Pancreas (tissue), 10 donors: ENCODE data around the gene HYAL2. TPM values are rescaled to one million over a fixed set of nuclear protein-coding genes. Genes with fewer than 3 reads are reported as not detected.

ENCODE experiments used
- ATAC-seq, 4 donors: fragments of 200-7000 bp; cut with Tn5 transposase; one replicate each; pipeline versions ENCODE4 v1.8.0 to v1.9.1; 2020; ENCODE audit warnings: mild to moderate bottlenecking in 4 of 4, moderate library complexity in 4 of 4
- DNase-seq, 6 donors: peaks; one replicate each; pipeline ENCODE4 v3.0.0-alpha.2; 2020
- FAIRE-seq: peaks from 2 replicates; lab custom pipeline; 2012; peaks lifted over from hg19 to GRCh38; lab: Jason Lieb, UNC
- H3K27ac ChIP-seq, 4 donors: fragments of 200-600 bp; sonication (generic); 1 replicate in 3 of 4; 2 replicates in 1 of 4; pipeline versions ENCODE4 v1.5.0 to v1.8.0; 2020
- H3K27me3 ChIP-seq, 4 donors: fragments of 200-600 bp; one replicate each; pipeline ENCODE4 v1.8.0; 2021
- H3K36me3 ChIP-seq, 3 donors: fragments of 200-600 bp; sonication (generic) in 1 of 3; one replicate each; pipeline versions ENCODE4 v1.5.0 to v1.8.0; 2020 to 2021
- H3K4me1 ChIP-seq, 3 donors: fragments of 200-600 bp; one replicate each; pipeline ENCODE4 v1.8.0; 2021
- H3K4me3 ChIP-seq, 4 donors: fragments of 200-600 bp; sonication (generic) in 2 of 4; one replicate each; pipeline versions ENCODE4 v1.5.0 to v1.8.0; 2020 to 2021
- H3K9me3 ChIP-seq, 4 donors: fragments of 200-600 bp; one replicate each; pipeline ENCODE4 v1.8.0; 2021
- WGBS, 2 donors: extraction: QIAGEN DNeasy Blood & Tissue Kit; methylation state at CpG; one replicate each; pipeline ENCODE4 v1.1.7; 2013; 5-methylcytosine and 5-hydroxymethylcytosine counted together
- intact Hi-C, 3 donors: fragments of 100-400 bp; cut with DNase I; formaldehyde crosslinking; loops; one replicate each; pipeline versions ENCODE4 v1.11.1 to v1.14.2; 2022
- polyA plus RNA-seq, 2 donors: library from polyadenylated mRNA; stranded (reverse); fragments of 200-250 nt; gene quantifications; one replicate each; pipeline ENCODE4 v1.2.3, GENCODE V29; 2013
- total RNA-seq, 6 donors: library from RNA; stranded (reverse); fragmentation: NEBNext Ultra II Directional in 4 of 6; extraction: Animal tissue kit (Norgen Biotek cat#: 25700) in 4 of 6; gene quantifications; one replicate each; pipeline versions ENCODE4 v1.2.1 to v1.2.4, GENCODE V29; 2021 to 2023
- TF ChIP-seq, protein P1 (sequence below), 4 donors: fragments of 200-600 bp; sonication (generic) in 3 of 4; IDR thresholded peaks; one replicate each; pipeline versions ENCODE4 v1.5.0 to v1.8.0; 2021; ENCODE audit warnings: antibody characterized with exemption in 4 of 4
- donor health status: healthy with polysubstance abuse.
- donor health status: DM: no; HTN: no; CAD: no; lungs with moderate emphysema.
- donor health status: DM: no; HTN: no; CAD: no.
- donor health status: control.
- donor health status: control.
- donor health status: Bipolar disorder and iron deficiency.
- donor health status: DM: yes; HTN: yes; CAD: no.
- donor health status: DM: no; HTN: no; CAD: no.
- donor health status: DM: no; HTN: no; CAD: no.
- donor health status: DM: yes; HTN: yes; CAD: no.

Gene HYAL2, protein sequence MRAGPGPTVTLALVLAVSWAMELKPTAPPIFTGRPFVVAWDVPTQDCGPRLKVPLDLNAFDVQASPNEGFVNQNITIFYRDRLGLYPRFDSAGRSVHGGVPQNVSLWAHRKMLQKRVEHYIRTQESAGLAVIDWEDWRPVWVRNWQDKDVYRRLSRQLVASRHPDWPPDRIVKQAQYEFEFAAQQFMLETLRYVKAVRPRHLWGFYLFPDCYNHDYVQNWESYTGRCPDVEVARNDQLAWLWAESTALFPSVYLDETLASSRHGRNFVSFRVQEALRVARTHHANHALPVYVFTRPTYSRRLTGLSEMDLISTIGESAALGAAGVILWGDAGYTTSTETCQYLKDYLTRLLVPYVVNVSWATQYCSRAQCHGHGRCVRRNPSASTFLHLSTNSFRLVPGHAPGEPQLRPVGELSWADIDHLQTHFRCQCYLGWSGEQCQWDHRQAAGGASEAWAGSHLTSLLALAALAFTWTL
- total RNA-seq (10 to 100 TPM in 4 of 6 donors, 1 to 10 TPM in 2; 6.3 to 22.1 (median 13.3) TPM), polyA plus RNA-seq (10 to 100 TPM; 28.4 to 39.5 TPM)

DNA sequence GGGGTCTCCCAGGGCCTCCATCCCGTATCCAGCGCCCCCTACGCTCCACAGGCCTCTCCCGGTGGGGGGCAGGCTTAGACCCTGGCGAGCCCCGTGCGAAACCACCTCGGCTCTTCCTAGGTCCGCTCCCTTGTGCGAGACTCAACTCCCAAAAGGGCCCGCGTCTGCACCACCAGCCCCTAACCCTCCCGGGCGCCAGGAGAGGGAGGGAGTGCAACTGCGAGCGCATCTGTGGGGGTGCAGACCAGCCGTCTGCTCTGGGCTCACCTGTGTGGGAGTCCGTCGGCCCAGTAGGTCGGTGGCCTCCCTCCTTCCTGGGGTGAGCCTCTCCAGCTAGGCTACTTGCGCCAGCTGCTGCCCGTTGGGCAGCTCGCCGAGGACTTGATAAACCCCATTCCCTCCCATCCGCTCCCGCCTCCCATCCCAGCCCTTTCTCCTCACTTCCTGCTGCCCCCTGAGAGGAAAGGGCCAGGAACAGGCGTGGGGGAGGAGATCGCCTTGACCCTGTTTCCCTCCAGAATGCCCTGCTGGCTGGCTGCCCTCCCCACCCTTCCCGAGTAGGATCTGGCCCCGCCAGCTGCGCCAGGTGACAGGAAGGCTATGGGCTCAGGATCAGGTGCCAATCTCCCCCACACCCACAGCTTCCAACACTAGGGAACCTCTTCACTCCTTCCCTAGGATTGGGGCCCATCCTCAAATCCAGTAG is at the start of gene HYAL2:
Gene HYAL2 (minus strand): TSS at position 360 of the 706 bp plus-strand sequence. CDS start 2,256 bp downstream, outside the sequence.
- FAIRE-seq (no peak), ATAC-seq (no peak), DNase-seq (peak in 4 of 6 donors; percentile 50 to 79 (median 60))
- intact Hi-C loops, result loop anchor here in 1 of 3 donors (10.0 kb wide), 1 partner anchor 68 kb away; no protein-coding TSS in a partner anchor
- peaks cover 13 to 29% (median 22%) of the 10 kb centered on the region in 3 donors for H3K4me1 ChIP-seq
- no peaks in the 10 kb centered on the region for H3K27me3 ChIP-seq
- H3K4me3 ChIP-seq, result peak within 1 kb of the TSS; percentile 51 to 94 (median 81)
- TF ChIP-seq, protein P1, sequence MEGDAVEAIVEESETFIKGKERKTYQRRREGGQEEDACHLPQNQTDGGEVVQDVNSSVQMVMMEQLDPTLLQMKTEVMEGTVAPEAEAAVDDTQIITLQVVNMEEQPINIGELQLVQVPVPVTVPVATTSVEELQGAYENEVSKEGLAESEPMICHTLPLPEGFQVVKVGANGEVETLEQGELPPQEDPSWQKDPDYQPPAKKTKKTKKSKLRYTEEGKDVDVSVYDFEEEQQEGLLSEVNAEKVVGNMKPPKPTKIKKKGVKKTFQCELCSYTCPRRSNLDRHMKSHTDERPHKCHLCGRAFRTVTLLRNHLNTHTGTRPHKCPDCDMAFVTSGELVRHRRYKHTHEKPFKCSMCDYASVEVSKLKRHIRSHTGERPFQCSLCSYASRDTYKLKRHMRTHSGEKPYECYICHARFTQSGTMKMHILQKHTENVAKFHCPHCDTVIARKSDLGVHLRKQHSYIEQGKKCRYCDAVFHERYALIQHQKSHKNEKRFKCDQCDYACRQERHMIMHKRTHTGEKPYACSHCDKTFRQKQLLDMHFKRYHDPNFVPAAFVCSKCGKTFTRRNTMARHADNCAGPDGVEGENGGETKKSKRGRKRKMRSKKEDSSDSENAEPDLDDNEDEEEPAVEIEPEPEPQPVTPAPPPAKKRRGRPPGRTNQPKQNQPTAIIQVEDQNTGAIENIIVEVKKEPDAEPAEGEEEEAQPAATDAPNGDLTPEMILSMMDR (IDR thresholded peaks at IDR 0.05), result no peak
- H3K36me3 ChIP-seq, result peaks cover 0 to 8% (median 0%) of the 10 kb centered on the region in 3 donors
- H3K27ac ChIP-seq, result peak within 1 kb of the TSS; percentile 88 to 98 (median 96)
- H3K9me3 ChIP-seq, result no peaks in the 10 kb centered on the region
- WGBS, 2 donors, result 31 to 37% methylated on average over 28 to 31 of the region's 31 CpGs

DNA sequence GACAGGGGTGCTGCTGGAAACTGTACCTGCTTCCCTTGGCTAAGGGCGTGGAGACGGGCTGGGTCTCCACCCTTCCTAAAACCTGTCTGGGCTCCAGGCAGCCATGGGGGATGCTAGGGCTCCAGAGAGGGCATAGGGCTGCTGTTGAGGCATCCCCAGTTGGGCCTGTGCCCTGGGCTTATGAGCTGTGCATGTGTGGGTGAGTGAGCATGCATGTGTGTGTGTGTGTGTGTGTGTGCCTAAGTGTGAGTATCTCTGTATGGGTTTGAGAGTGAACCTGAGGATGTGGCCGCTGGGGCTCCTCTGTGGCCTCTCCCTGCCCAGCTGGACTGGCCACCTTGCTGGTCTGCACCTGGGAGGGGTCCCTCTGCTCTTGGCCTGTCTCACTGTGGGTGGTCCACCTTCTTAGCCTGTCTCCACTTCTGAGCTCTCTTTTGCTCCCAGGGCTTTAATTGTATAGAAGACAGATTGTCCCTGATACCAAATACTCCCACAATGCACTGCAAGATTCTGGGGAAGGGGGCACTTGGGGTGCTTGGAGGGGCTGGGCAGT is 48.7 kb upstream of the HYAL2 start:
- intact Hi-C loops, result no loop called here
- H3K4me1 ChIP-seq, result peaks cover 0 to 4% (median 0%) of the 10 kb centered on the region in 3 donors

DNA sequence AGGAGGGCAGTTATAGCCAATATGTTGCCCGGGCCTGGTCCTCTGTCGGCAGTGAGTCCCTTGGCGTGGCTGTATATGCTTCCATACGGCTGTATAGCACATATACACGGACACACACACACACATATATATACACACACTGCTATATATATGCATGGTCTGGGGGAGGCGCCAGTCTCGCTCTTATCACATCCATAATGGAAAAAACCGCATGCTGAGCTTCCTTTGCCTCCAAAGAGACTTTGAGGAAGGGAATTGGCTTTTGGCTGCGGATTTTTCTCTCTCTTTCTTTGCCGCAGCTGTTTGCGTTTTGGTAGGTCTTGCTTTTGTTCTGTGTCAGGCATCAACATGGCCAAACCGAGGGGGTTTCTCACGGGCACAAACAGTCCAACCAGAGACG is 48.0 kb upstream of the HYAL2 start:
- 51 to 61% methylated on average over 14 of the region's 14 CpGs for WGBS, 2 donors
- FAIRE-seq, result no peak
- H3K9me3 ChIP-seq, result no peaks in the 10 kb centered on the region
- TF ChIP-seq, protein P1 (IDR thresholded peaks at IDR 0.05), result no peak
- no peak overlapping the region for H3K4me3 ChIP-seq
- H3K36me3 ChIP-seq, result no peaks in the 10 kb centered on the region
- intact Hi-C loops, result no loop called here
- peaks cover 0 to 10% (median 0%) of the 10 kb centered on the region in 3 donors for H3K4me1 ChIP-seq
- no peaks in the 10 kb centered on the region for H3K27me3 ChIP-seq
- no peak overlapping the region for H3K27ac ChIP-seq
- no peak for DNase-seq
- ATAC-seq, result no peak

More for the DNA sequence above, 48.7 kb upstream of the HYAL2 start:
- TF ChIP-seq, protein P1 (IDR thresholded peaks at IDR 0.05), result no peak
- DNase-seq (no peak), FAIRE-seq (no peak), ATAC-seq (no peak)
- H3K4me3 ChIP-seq, result no peak overlapping the region
- H3K9me3 ChIP-seq, result no peaks in the 10 kb centered on the region
- no peak overlapping the region for H3K27ac ChIP-seq
- WGBS, 2 donors, result 85% methylated on average over 3 of the region's 3 CpGs
- no peaks in the 10 kb centered on the region for H3K36me3 ChIP-seq
- no peaks in the 10 kb centered on the region for H3K27me3 ChIP-seq

DNA sequence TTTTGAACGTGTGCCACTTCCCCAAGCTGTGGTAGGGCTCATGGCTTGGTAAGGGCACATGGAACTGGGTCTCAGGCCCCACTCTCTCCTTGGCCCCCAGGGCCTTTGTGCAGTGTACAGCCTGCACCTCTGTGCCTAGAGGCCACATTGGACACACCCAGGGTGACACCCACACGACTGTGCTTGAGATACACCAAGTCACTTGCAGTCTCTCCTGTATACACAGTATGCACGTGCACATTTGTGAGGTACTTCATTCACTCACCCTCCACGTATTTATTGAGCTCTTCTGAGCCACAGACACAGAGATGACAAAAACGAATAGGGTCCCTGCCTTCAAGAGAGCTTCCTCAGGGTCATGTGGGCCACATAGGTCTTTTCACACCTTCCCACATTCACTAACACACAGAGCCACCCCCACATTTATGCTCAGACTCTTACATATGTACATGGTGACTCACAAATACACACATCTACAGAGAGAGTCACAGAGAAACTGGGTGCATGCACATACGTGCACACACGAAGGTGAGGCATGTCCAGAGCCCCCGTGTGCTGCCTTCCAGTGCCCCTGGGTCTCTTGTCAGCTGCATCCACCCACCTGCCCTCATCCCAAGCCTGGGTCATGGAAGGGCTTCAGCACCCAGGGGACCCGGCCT is 46.6 kb upstream of the HYAL2 start:
- Histone ChIP-seq H3K4me1 (peaks cover 0 to 10% (median 4%) of the 10 kb centered on the region in 3 donors), H3K27ac (no peak overlapping the region), H3K4me3 (no peak overlapping the region), H3K9me3 (no peaks in the 10 kb centered on the region), H3K36me3 (no peaks in the 10 kb centered on the region), H3K27me3 (no peaks in the 10 kb centered on the region)
- no peak for FAIRE-seq
- 49 to 59% methylated on average over 9 of the region's 9 CpGs for WGBS, 2 donors
- intact Hi-C loops, result no loop called here
- ATAC-seq, result no peak
- TF ChIP-seq, protein P1 (IDR thresholded peaks at IDR 0.05), result no peak
- DNase-seq, result no peak
